ENCODE data around the gene STMN1.
A peak's percentile ranks its signal among the peaks of the same experiment; 100 is the strongest.
"Not testable (repeated sequence)": the region's sequence is repeated elsewhere in the genome, so short reads cannot be mapped to it uniquely, and the experiment has no call there.

Gene STMN1
- total RNA-seq, result 18.1 to 28.3 reads per million in 2 donors

DNA sequence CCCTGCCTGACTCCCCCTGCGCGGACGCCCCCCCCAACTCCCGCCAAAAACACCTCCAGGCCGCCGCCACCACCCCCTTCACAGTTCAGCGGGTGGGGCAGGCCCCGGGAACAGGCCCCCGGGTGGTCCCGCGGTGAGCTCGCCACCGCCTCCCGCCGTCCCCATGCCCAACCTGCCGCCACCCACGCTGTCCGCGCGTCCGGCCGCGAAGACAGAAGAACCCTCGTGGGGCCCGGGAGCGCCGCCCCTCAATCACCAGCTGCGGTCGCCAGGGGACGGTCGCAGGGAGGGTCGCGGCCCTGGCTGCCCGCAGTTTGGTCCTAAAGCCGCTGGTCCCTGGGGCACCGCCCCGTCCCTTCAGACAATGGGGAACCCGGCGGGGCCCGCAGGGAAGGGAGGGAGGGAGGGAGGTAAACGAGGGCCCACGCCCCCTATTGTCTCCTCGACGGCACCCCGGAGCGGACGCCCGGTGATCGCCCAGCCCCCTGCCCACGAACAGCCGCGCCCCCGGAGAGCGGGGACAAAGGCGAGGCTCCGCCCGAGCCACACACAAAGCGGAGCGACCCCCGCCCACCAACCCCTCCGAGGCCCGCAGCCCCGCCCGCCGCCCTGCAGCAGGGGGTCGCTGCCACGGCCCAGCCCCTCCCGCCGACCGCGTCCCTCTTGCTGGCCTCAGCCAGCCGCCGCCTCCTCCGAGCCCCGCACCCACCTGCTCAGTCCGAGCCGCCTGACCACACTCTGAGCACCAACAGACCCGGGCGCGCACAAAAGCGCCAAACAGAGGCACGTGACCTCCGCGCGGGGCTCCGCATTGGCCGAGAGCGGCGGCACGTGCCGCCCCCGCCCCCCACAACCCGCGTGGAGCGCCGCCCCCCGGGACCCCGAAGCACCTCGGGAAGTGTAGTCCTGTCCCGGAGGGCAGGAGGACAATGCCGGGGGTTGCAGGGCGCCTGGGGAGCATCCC is at the start of gene STMN1:
Gene STMN1, minus strand, starts transcription at position 740 of the 964 bp plus-strand sequence. CDS start 1,743 bp downstream, outside the sequence.
- peak; percentile 84 for DNase-seq

- DNase-seq, result no peak
Observed at GRCh38 chr1:25955553-25955952, 49.3 kb upstream of the STMN1 start.

GRCh38 chr1:25954282-25954938 is 48.2 kb upstream of the STMN1 start:
- no peak for DNase-seq

DNA sequence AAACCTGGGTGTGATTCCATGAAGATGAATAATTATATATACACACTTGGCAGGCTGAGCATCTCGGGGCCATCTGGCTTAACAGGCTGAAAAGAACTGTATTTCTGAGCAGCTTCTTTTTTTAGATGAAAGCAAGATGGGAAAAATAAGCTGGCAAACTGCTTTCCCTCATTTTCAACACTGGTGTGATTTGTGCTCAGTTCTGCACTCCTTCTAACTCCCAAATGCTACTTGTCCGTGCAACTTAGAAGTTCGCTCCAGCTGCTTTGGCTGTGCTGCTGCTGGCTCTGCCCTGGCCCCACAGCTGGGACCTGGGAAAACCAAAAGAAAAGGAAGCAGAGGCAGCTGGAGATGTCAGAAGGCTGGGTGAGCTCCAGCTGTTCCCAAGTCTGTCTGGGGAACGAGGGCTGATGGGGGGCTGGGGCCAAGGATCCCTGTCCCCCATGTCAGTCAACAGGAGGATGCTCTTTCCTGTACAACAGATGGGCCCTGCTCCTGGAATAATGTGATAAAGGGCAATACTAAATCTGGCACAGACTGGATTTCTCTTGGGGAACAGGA is 46.7 kb upstream of the STMN1 start:
- no peak for DNase-seq

DNA sequence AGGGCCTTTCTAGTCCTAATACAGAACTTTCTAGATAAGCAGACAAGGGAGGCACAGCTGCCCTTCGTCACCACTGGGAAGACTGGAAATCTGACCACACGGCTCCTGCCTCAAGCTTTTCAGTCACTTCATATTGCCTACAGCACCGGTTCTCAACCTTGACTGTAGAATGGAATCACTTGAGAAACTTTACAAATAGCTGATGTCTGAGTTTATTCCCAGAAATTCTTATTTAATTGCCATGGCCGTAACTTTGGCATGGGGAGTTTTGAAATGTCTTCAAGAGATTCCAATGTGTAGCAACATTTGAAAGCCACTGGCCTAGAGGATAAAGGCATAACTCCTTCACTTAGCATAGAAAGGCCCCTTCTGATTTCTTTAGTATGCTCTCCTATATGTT is 42.4 kb upstream of the STMN1 start:
- DNase-seq, result no peak

DNA sequence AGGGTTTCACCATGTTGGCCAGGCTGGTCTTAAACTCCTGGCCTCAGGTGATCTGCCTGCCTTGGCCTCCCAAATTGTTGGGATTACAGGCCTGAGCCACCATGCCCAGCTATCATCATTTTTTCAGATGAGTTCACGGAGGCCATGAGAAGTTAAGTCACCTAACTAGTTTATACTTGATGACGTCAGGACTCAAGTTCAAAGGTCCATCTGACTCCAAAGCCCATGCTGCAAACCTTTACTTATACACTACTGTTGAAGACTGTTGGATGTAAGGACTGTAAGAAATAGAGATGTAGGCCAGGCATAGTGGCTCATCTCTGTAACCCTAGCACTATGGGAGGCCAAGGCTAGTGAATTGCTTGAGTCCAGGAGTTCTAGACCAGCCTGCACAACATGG is 40.8 kb upstream of the STMN1 start:
- no peak for DNase-seq

- DNase-seq, result no peak
Observed at GRCh38 chr1:25945761-25946160, 39.5 kb upstream of the STMN1 start.

GRCh38 chr1:25944986-25945385 is 38.8 kb upstream of the STMN1 start:
- DNase-seq, result no peak

DNA sequence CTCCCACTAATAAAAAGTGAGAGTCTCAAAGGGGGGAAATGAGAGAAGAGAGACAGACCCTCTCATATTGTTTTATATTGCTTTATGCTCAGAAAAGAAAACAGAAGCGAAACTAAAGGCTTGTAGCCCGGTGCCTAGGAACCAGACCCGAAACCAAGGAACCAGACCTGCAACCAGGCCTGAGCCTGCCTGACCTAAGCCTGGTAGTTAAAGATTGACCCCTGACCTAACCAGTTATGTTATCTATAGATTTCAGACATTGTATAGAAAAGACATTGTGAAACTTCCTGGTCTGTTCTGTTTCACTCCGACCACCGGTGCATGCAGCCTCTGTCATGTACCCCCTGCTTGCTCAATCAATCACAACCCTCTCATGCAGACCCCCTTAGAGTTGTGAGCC is 37.3 kb upstream of the STMN1 start:
- DNase-seq, result not testable (repeated sequence)

- DNase-seq, result no peak
Observed at GRCh38 chr1:25936947-25937346, 30.7 kb upstream of the STMN1 start.

- no peak for DNase-seq
Observed at GRCh38 chr1:25933479-25934365, 27.5 kb upstream of the STMN1 start.

DNA sequence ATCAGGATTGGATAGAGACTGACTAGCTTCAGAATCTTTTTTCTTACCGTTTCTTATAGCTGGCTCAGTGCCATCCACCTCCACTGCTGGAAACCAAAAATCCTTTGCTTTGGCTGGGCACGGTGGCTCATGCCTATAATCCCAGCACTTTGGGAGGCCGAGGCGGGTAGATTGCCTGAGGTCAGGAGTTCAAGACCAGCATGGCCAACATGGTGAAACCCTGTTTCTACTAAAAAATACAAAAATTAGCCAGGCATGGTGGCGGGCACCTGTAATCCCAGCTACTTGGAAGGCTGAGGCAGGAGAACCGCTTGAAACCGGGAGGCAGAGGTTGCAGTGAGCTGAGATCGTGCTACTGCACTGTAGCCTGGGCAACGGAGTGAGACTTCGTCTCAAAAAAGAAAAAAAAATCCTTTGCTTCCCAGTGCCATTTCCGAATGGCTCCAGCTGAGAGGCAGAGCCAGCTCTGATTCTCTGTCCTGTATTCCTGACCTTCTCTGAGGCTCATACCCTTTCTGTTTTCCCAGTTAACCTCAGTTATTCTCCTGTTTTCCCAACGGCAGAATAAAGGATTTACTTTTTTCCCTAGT is 26.7 kb upstream of the STMN1 start:
- not testable (repeated sequence) for DNase-seq

- DNase-seq, result no peak
Observed at GRCh38 chr1:25932321-25932720, 26.1 kb upstream of the STMN1 start.

DNA sequence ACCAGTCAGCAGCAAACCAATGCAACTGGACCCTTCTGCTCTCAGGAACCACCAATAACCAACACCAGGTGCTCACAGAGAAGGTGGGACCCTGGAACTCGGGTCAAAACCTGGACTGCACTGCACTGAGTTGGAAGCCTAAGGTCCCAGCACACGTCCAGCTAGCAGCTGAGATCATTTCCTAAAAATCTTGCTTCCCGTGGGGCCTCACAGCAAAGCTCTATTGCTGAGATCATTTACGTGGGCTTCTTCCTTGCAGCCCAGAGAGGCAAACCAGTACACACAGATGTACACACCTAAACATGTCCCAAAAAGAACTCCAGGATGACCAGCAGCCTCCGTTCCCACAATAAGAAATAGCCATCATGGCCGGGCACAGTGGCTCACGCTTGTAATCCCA is 22.8 kb upstream of the STMN1 start:
- no peak for DNase-seq

DNA sequence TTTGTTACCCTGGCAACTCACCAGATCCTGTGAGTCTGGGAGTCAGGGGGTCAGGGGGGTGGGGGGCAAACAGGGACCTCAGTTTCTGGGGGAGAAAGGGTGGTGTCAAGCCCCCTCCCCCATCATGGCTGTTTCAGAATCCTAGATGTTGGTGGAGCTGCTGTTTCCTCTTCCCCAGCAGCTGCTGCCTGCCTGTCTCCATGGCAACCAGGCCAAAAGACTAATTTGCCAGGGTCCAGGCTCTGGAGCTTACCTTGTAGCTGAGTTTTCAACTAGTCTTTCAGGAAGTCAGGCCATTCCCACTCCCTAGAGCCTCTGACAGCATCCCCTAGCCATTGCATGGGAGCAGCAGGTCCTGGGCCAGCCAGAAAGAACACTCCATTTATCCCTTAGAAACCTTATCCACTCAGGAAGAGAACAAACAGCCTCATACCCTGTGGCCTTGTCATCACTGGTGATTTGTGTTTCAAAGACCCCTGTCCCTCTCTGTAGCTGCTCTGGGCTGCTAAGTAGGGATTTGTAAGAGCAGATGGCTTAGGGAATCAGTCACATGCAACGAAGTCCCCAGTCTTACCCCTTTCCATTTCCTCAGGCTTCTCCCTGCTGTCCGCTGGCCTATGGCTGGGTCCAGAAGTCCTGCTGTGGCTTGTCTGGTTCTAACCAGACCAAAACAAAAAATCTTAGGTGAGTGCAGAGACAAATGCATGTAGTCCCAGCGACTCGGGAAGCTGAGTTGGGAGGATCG is 21.5 kb upstream of the STMN1 start:
- no peak for DNase-seq

- DNase-seq, result no peak
Observed at GRCh38 chr1:25926731-25927496, 20.7 kb upstream of the STMN1 start.

DNA sequence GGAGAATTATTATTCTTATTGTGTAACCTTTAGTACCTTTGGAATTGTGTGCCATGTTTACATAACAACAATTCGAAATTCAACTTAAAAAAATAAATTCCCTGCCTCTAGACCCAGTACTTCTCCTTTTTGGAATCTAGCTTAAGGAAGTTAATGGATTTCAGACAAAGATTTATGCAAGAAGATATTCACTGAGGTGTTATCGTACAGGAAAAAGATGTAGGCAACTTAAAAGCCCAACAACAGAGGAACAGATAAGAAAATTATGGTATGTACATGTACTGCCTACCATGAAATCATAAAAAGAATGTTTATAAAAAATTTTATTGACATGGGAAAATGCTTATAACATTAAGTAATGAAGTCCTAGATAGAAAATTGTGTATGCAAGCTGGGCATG is 18.2 kb upstream of the STMN1 start:
- no peak for DNase-seq

- no peak for DNase-seq
Observed at GRCh38 chr1:25922971-25923552, 16.8 kb upstream of the STMN1 start.

DNA sequence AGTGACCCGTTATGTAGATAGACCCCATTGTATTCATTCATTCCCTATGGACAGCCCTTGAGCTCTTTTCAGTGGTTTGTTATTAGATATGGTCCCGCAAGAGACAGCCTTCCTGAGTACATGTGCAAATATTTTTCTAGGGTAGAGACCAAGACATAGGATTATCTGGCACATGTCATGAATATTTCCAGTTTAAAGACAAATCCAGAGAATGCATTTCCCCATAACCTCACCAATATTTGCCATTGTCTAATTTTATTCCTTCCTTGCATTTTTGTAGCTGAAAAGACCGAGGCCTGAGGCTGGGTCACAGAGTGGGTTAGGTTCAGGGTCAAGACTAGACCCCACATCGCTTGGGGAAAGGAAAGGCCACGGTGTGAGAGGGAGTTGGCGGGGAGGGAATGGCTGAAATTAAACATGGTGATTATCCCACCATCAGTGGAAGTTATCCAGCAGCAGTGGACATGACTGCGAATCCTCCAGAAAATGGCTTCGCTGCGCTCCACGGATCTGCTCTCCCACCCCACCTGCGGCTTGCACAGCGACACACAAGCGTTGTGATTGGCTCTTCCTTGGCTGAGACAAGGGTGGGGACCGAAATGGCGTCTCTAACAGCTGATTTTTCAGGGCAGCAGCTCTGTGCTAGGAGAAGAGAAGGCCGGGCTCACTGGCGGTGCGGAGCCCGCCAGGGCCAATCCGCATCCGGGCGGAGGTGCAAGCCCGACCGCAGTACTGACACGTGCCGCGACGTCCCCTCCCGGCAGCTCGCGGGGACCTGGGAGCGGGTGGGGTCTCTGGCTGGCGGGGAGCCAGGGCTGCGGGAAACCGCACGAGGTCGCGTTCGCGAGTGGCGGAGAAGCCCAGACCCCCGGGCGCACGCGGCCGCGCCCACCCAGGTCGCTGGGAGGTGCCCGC is 16.1 kb upstream of the STMN1 start:
- DNase-seq, result peak; percentile 32

All from T-helper 9 cell (primary cell).